ENCODE data around the gene NR6A1.

DNA sequence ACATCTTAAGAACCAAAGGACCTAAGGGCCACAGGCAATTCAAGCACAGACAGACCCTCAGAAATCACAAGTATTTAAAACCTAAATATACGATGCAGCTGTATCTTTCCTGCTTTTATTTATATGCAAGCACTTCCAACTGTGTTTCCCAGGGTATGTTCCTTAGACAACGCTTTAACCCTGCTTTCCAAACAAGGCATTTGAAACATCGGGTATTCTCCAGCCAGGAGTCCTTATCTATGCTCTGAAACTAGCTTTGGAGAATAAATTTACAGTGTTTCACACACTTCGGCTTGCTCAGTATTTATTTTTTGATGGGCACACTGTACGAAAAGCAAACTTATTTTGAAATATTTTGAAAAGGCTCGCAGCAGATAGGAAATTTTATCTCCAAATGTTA lies 13.5 kb downstream of the NR6A1 start:
- TF ChIP-seq MYC (IDR thresholded peaks at IDR 0.05; ENCODE audit: borderline replicate concordance, low read length) (no peak), EP300 (IDR thresholded peaks at IDR 0.05) (no peak), RAD21 (conservative IDR thresholded peaks at IDR 0.05 in 1 of 2, IDR thresholded peaks at IDR 0.05 in 1 of 2) (no peak), POLR2A (IDR thresholded peaks at IDR 0.05; ENCODE audit: low read length) (no peak), NFE2L2 (conservative IDR thresholded peaks at IDR 0.05; ENCODE audit: low read length) (no peak)
- TF ChIP-seq, protein P1, sequence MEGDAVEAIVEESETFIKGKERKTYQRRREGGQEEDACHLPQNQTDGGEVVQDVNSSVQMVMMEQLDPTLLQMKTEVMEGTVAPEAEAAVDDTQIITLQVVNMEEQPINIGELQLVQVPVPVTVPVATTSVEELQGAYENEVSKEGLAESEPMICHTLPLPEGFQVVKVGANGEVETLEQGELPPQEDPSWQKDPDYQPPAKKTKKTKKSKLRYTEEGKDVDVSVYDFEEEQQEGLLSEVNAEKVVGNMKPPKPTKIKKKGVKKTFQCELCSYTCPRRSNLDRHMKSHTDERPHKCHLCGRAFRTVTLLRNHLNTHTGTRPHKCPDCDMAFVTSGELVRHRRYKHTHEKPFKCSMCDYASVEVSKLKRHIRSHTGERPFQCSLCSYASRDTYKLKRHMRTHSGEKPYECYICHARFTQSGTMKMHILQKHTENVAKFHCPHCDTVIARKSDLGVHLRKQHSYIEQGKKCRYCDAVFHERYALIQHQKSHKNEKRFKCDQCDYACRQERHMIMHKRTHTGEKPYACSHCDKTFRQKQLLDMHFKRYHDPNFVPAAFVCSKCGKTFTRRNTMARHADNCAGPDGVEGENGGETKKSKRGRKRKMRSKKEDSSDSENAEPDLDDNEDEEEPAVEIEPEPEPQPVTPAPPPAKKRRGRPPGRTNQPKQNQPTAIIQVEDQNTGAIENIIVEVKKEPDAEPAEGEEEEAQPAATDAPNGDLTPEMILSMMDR (IDR thresholded peaks at IDR 0.05) = no peak
- TF ChIP-seq, protein P2, sequence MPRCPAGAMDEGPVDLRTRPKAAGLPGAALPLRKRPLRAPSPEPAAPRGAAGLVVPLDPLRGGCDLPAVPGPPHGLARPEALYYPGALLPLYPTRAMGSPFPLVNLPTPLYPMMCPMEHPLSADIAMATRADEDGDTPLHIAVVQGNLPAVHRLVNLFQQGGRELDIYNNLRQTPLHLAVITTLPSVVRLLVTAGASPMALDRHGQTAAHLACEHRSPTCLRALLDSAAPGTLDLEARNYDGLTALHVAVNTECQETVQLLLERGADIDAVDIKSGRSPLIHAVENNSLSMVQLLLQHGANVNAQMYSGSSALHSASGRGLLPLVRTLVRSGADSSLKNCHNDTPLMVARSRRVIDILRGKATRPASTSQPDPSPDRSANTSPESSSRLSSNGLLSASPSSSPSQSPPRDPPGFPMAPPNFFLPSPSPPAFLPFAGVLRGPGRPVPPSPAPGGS (IDR thresholded peaks at IDR 0.05) = no peak
- TF ChIP-seq, protein P3, sequence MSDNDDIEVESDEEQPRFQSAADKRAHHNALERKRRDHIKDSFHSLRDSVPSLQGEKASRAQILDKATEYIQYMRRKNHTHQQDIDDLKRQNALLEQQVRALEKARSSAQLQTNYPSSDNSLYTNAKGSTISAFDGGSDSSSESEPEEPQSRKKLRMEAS (IDR thresholded peaks at IDR 0.05) = no peak

Measured in A549 (cell line).